ENCODE results near the gene SOX9.

GRCh38 chr17:72116661-72117521 is 3.9 kb upstream of the SOX9 start:
- TF ChIP-seq CTCF (IDR thresholded peaks at IDR 0.05; ENCODE audit: low read depth, low read length, missing input control) (no peak), REST (IDR thresholded peaks at IDR 0.05) (peak; percentile 90), TAF1 (conservative IDR thresholded peaks at IDR 0.05) (no peak), SP1 (IDR thresholded peaks at IDR 0.05) (no peak), RAD21 (IDR thresholded peaks at IDR 0.05) (no peak), RXRA (IDR thresholded peaks at IDR 0.05) (no peak), MAX (IDR thresholded peaks at IDR 0.05) (no peak), NR2F2 (IDR thresholded peaks at IDR 0.05) (no peak), ATF3 (IDR thresholded peaks at IDR 0.05) (no peak), EGR1 (IDR thresholded peaks at IDR 0.05; ENCODE audit: low read depth in 2 of 2) (no peak), YY1 (IDR thresholded peaks at IDR 0.05) (no peak), ZBTB33 (IDR thresholded peaks at IDR 0.05) (no peak), FOXA1 (IDR thresholded peaks at IDR 0.05) (no peak), JUND (IDR thresholded peaks at IDR 0.05) (no peak)
